Epithelial cell of esophagus (primary cell): Measurements from ENCODE around the gene POLR1H.
A peak's percentile ranks its signal among the peaks of the same experiment; 100 is the strongest.

Experiments
- DNase-seq: peaks from one replicate; pipeline ENCODE4 v3.0.0; 2010; ENCODE audit warnings: low read depth
- H3K4me3 ChIP-seq: 2 replicates; pipeline ENCODE4 v1.5.1; 2011; ENCODE audit warnings: mild to moderate bottlenecking, low read length, control low read depth
- TF ChIP-seq, protein P1 (sequence below): IDR thresholded peaks from 2 replicates; pipeline ENCODE4 v1.5.1; 2011; ENCODE audit warnings: low read depth, mild to moderate bottlenecking, low read length, control low read depth, inconsistent platforms; ENCODE audit not compliant: insufficient read depth; ENCODE audit errors: missing control alignments

POLR1H gene

DNA sequence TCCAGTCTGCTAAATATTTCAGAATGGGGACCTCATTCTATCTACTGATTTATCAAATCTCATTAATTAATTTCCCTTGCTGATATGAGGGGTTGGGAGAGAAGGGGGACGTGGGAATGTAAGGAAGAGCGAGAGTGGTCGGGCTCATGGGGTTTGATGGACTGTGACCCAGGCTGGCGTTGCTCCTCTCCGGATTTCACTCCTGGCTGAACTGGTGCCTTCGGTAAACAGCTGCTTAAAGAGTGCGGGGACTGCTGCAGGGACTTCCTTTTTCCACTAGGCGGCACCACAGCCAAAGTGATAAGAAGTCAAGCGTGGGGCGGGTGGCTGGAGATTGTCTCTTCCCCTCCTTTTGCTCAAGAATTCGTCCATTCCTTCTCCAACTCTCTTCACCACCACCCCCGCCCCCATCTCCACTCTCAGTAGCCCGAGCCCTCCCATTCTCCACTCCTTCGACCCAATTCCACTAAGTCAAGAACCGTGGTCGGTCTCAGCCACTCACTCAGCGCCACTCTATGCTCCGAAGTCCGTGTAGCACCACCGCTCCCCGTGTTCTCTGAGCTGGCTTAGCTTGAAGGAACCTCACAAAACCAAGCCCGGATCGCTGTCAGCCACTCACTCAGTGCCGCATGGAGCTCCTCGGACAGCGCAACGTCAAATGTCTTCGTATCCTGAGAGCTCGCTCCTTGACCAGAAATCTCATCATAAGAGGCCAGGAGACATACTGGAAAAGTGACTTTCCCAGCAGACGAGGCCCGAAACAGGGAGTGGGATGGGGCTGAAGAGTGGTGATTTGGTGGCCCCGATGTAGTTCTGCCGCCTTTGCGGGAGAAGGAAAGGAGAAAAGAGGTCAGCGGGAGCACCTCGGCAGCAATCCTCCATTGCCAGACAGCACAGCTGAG lies 42.2 kb downstream of the POLR1H start:
- TF ChIP-seq, protein P1, sequence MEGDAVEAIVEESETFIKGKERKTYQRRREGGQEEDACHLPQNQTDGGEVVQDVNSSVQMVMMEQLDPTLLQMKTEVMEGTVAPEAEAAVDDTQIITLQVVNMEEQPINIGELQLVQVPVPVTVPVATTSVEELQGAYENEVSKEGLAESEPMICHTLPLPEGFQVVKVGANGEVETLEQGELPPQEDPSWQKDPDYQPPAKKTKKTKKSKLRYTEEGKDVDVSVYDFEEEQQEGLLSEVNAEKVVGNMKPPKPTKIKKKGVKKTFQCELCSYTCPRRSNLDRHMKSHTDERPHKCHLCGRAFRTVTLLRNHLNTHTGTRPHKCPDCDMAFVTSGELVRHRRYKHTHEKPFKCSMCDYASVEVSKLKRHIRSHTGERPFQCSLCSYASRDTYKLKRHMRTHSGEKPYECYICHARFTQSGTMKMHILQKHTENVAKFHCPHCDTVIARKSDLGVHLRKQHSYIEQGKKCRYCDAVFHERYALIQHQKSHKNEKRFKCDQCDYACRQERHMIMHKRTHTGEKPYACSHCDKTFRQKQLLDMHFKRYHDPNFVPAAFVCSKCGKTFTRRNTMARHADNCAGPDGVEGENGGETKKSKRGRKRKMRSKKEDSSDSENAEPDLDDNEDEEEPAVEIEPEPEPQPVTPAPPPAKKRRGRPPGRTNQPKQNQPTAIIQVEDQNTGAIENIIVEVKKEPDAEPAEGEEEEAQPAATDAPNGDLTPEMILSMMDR = peak; percentile 87
- peak; percentile 90 for DNase-seq
- peak overlapping the region; percentile 56 for H3K4me3 ChIP-seq

DNA sequence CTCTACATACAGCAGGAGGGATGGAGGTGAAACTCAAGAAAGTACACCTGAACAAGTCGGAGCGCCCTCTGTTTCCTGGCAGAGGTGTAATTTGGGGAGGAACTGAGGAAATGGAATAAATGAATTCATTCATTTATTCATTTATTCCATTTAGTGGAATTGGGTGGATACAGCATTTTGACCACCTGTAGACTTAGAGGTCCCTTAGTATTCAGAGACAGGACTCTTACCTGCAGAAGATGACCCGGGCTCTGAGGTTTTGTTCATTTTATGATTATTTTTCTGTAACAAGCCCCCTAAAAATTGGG lies 42.8 kb downstream of the POLR1H start:
- DNase-seq = no peak
- TF ChIP-seq, protein P1 = no peak
- H3K4me3 ChIP-seq = peak overlapping the region; percentile 56

DNA sequence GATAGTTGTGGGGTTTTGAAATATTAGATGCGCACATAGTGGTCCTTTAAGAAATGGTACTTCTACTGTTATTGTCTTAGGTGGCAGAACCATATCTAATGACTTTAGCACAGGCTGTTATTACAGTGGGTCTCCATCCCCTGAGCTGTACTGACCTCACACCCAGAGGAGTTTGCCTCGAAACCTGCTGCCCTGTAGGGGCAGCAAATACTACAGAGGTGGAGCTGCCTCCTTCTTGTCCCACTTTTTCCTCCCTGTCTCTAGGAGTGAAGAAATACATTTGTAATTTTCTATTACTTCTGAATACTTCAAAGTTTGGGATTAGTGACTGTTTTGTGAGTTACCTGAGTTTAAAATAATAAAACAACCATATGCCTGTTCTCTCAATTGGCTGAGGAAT lies 43.6 kb downstream of the POLR1H start:
- H3K4me3 ChIP-seq = no peak overlapping the region
- TF ChIP-seq, protein P1 = no peak
- DNase-seq = no peak

DNA sequence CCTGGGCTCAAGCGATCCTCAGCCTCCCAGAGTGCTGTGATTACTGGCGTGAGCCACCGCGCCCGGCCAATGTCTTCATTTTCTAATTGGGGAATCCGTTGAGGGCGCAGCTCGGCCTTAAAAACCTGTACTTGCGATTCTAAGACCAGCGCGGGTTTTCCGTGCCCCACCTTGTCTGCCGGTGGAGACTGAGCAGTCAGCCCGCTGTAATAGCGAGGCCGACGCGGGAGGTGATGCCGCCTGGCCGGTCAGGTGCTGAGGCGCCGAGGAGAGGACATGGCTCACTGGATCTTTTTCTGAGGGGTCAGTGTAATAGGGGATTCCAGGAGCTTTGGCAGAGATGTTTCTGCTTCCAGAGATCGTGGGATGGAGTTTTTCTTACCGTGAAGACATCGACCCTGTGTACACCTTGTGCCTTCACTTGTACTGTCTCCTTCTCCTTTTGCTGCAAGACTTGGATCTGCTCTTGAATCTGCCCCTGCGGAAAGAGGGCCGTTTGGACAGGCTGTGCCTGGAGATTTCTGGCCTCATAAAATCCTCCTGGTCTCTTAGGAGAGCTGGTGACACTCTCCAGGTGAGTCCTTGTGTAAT lies 50.3 kb downstream of the POLR1H start:
- H3K4me3 ChIP-seq = no peak overlapping the region
- TF ChIP-seq, protein P1 = no peak

DNA sequence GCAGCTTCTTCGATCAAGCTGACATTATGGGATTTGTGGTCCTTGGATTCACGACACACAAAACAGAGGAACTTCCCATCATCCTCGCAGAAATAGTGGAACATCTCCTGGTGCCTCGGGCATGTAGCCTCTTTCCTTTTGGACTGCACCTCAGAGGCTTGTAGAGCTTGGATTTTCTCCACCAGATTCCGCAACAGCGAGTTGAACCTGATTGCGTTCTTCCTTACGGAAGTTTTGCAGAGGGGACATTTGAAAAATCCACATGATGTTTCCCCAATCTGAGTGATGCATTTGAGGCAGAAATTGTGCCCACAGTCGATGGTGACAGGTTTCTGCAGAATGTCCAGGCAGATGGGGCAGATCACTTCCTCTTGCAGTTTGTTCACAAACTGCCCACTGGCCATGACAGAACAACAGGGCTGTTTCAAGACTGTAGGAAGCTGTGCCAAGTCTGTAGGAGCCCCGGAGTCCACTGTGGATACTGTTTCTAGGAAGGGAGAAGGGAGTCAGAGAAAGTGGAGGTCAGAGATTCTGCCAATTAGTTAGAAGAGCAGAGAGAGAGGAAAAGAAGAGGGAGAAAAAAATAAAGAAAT lies 51.4 kb downstream of the POLR1H start:
- no peak for DNase-seq
- no peak overlapping the region for H3K4me3 ChIP-seq
- TF ChIP-seq, protein P1 = no peak

More for the DNA sequence above, 50.3 kb downstream of the POLR1H start:
- no peak for DNase-seq

DNA sequence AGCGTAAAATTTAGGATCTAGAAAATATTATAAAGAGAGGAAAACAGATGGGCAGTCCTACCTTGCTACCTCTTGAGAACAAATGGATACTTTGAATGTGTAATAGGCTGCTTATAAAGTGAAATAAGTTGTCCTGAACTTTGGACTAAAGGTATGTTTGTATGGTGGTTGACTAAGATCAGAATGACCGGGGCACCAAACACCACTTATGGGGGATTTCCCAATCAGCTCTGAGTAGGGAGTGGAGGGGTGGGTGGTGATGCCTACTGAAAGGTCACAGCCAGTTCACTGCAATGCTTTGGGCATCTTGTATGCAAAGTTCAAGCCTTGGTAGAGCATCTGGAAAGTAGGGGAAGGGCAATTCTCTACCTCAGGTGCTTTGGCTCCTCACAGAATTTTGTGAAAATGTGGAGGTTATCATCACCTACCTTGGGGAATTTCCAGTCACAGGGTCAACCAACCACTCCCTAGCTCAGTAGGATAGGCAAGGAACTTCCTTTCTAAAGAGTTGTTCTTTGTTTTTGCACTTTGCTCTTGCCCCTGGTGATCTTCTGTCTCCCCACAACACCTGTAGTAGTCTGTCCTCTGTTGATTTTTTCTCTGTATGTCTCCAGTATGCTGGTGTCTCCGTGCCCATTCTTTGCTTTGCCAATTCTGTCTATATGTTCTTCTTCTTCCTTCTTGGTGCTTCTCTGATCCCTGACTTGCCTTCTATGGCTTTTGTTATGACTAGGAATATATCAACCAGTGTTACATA lies 52.1 kb downstream of the POLR1H start, which contains the start of gene TRIM31:
TRIM31 (minus strand) TSS at position 88 of the 757 bp plus-strand sequence. CDS start 285 bp downstream, outside the sequence.
- TF ChIP-seq, protein P1 = no peak
- DNase-seq = no peak
- no peak within 1 kb of the TSS for H3K4me3 ChIP-seq
